TTC549 (cell line): ENCODE data around the gene SLC17A8.

Source experiments
- FAIRE-seq: peaks from 2 replicates; lab custom pipeline; 2012; peaks lifted over from hg19 to GRCh38; lab: Jason Lieb, UNC

The SLC17A8 gene

GRCh38 chr12:100433701-100434100 is 76.8 kb downstream of the SLC17A8 start:
- no peak for FAIRE-seq

- no peak for FAIRE-seq
Observed at GRCh38 chr12:100434177-100434576, 77.3 kb downstream of the SLC17A8 start.

GRCh38 chr12:100435957-100436356 is 79.1 kb downstream of the SLC17A8 start:
- no peak for FAIRE-seq

GRCh38 chr12:100437038-100437841 is 80.4 kb downstream of the SLC17A8 start:
- FAIRE-seq, result no peak

GRCh38 chr12:100439797-100440196 is 82.9 kb downstream of the SLC17A8 start:
- no peak for FAIRE-seq

GRCh38 chr12:100442403-100442802 is 85.5 kb downstream of the SLC17A8 start:
- FAIRE-seq, result no peak

GRCh38 chr12:100443434-100443833 is 86.6 kb downstream of the SLC17A8 start:
- FAIRE-seq, result no peak

GRCh38 chr12:100445081-100445481 is 88.2 kb downstream of the SLC17A8 start:
- no peak for FAIRE-seq

GRCh38 chr12:100447381-100447780 is 90.5 kb downstream of the SLC17A8 start:
- FAIRE-seq, result no peak

GRCh38 chr12:100448656-100449055 is 91.8 kb downstream of the SLC17A8 start:
- FAIRE-seq, result no peak

- no peak for FAIRE-seq
Observed at GRCh38 chr12:100450735-100451134, 93.9 kb downstream of the SLC17A8 start.

- FAIRE-seq, result no peak
Observed at GRCh38 chr12:100453951-100454350, 97.1 kb downstream of the SLC17A8 start.

GRCh38 chr12:100455896-100456295 is 99.0 kb downstream of the SLC17A8 start:
- FAIRE-seq, result no peak

GRCh38 chr12:100458191-100458590 is 101.3 kb downstream of the SLC17A8 start:
- FAIRE-seq, result no peak

GRCh38 chr12:100460702-100461101 is 103.8 kb downstream of the SLC17A8 start:
- no peak for FAIRE-seq

- no peak for FAIRE-seq
Observed at GRCh38 chr12:100461330-100461973, 104.6 kb downstream of the SLC17A8 start.

GRCh38 chr12:100463661-100464060 is 106.8 kb downstream of the SLC17A8 start:
- no peak for FAIRE-seq

GRCh38 chr12:100464529-100464928 is 107.7 kb downstream of the SLC17A8 start:
- no peak for FAIRE-seq

- FAIRE-seq, result no peak
Observed at GRCh38 chr12:100468126-100468525, 111.3 kb downstream of the SLC17A8 start.
